ENCODE results near the gene KCNB1.

The KCNB1 gene

GRCh38 chr20:49335476-49335875, 147.0 kb downstream of the KCNB1 start:
- no peak for DNase-seq (ENCODE audit: low read depth)
- H3K4me3 ChIP-seq (ENCODE audit: low read depth, low read length) = no peak overlapping the region
- TF ChIP-seq MAX (IDR thresholded peaks at IDR 0.05; ENCODE audit: low read depth, low read length) (no peak), MYC (IDR thresholded peaks at IDR 0.05; ENCODE audit: low read depth, low read length) (no peak), POLR2A (IDR thresholded peaks at IDR 0.05; ENCODE audit: extremely low read depth, insufficient read length) (no peak), CTCF (IDR thresholded peaks at IDR 0.05; ENCODE audit: low read depth, low read length) (no peak)

- H3K4me3 ChIP-seq (ENCODE audit: low read depth, low read length) = no peak overlapping the region
- DNase-seq (ENCODE audit: low read depth) = no peak
- TF ChIP-seq POLR2A (IDR thresholded peaks at IDR 0.05; ENCODE audit: extremely low read depth, insufficient read length) (no peak), CTCF (IDR thresholded peaks at IDR 0.05; ENCODE audit: low read depth, low read length) (no peak), MYC (IDR thresholded peaks at IDR 0.05; ENCODE audit: low read depth, low read length) (no peak), MAX (IDR thresholded peaks at IDR 0.05; ENCODE audit: low read depth, low read length) (no peak)
Observed at GRCh38 chr20:49330701-49331615, 151.5 kb downstream of the KCNB1 start.

GRCh38 chr20:49328790-49329189, 153.7 kb downstream of the KCNB1 start:
- no peak for TF ChIP-seq CTCF (IDR thresholded peaks at IDR 0.05; ENCODE audit: low read depth, low read length)
- TF ChIP-seq MYC (IDR thresholded peaks at IDR 0.05; ENCODE audit: low read depth, low read length) = no peak
- TF ChIP-seq POLR2A (IDR thresholded peaks at IDR 0.05; ENCODE audit: extremely low read depth, insufficient read length) = no peak
- TF ChIP-seq MAX (IDR thresholded peaks at IDR 0.05; ENCODE audit: low read depth, low read length) = no peak
- no peak for DNase-seq (ENCODE audit: low read depth)
- H3K4me3 ChIP-seq (ENCODE audit: low read depth, low read length) = no peak overlapping the region

GRCh38 chr20:49326026-49326425, 156.4 kb downstream of the KCNB1 start:
- DNase-seq (ENCODE audit: low read depth) = no peak
- TF ChIP-seq MAX (IDR thresholded peaks at IDR 0.05; ENCODE audit: low read depth, low read length) = no peak
- no peak for TF ChIP-seq POLR2A (IDR thresholded peaks at IDR 0.05; ENCODE audit: extremely low read depth, insufficient read length)
- no peak for TF ChIP-seq CTCF (IDR thresholded peaks at IDR 0.05; ENCODE audit: low read depth, low read length)
- no peak for TF ChIP-seq MYC (IDR thresholded peaks at IDR 0.05; ENCODE audit: low read depth, low read length)

GRCh38 chr20:49324306-49324705, 158.2 kb downstream of the KCNB1 start:
- no peak for DNase-seq (ENCODE audit: low read depth)
- TF ChIP-seq MYC (IDR thresholded peaks at IDR 0.05; ENCODE audit: low read depth, low read length) (no peak), MAX (IDR thresholded peaks at IDR 0.05; ENCODE audit: low read depth, low read length) (no peak), CTCF (IDR thresholded peaks at IDR 0.05; ENCODE audit: low read depth, low read length) (no peak), POLR2A (IDR thresholded peaks at IDR 0.05; ENCODE audit: extremely low read depth, insufficient read length) (no peak)
- H3K4me3 ChIP-seq (ENCODE audit: low read depth, low read length) = no peak overlapping the region

More at GRCh38 chr20:49326026-49326425, 156.4 kb downstream of the KCNB1 start:
- H3K4me3 ChIP-seq (ENCODE audit: low read depth, low read length) = no peak overlapping the region

All from NB4 (cell line).